HG02623 (cell line): ENCODE data around the gene PMM2.

Experiments used
- ATAC-seq: cut with Tn5 transposase; IDR thresholded peaks from one replicate; pipeline ENCODE4 v1.9.1; 2021; ENCODE audit warnings: moderate library complexity; ENCODE audit not compliant: unreplicated experiment

Gene PMM2

DNA sequence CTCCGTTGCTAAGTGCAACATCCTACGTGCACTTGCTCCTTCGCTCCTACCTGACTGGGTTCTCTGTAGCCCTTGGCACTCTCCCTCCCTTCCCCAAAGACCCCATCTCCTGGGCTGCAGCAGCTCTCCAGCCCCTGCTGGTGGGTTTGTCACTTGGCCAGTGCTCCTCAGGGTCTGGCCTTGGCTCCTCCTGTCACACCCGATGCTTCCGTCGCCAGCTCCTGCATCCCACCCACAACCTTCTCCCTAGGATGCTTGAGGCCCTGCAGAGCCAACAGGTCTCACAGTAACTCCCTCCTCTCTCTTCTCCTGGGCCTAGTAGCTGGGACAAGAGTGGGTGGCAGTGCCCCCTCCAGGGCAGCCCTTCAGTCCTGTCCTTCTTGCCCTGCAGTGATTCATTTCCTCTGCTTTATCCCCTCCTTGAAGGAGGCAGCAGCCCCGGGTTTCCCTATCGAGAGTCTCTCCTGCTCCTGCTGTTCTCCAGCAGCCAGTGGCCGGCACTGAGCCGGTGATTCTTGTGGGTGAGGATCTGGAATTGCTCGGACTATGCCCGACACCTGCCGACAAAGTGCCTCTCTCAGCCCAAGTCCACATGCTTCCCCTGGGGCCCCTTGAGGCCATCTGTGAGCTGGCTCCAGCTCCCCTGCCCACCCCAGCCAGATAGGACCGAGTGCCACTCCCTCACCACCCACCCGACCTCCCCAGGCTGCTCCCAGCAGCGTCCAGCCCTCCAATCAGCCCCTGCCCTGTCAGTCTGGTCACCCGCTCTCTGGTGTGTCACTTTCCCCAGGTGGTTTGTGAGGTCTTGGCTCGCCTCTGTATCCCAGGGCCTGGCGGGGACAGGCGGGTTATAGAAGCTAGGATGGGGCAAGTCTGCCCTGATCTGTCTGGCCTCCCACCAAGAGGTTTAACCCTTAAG, 88.3 kb downstream of the PMM2 start:
- no peak for ATAC-seq

DNA sequence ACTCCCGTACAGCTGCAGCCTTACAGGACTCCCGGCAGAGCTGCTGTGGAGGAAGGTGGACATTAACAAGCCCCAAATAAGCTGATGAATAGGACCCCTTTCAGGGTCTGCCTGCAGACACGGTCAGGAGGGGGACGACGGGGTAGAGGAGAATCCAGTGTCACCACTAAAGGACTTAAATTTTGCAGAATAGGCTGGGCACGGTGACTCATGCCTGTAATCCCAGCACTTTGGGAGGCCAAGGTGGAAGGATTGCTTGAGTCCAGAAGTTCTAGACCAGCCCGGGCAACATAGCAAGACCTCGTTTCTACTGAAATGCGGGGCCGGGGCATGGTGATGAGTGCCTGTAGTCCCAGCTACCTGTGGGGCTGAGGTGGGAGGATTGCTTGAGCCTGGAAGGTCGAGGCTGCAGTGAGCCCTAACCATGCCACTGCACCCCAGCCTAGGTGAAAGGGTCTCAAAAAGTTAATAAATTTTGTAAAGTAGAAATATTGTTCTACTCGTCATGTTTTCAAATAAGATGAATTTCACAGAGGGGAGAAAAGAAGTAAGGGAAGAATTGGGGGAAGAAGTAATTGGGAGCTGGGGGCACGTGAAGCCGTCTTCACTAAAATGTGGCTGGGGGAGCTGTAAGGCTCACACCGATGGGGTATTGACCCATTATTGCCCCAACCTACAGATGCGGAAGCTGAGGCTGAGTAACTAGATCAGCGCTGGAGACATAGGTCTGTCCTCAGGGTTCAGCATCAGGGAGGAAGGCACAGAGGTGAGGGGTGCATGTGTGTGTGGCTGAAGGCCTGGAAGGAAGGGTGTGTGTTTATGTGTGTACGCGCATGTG, 89.2 kb downstream of the PMM2 start:
- no peak for ATAC-seq

GRCh38 chr16:8887431-8887765, 89.8 kb downstream of the PMM2 start:
- ATAC-seq = no peak

GRCh38 chr16:8887952-8888560, 90.4 kb downstream of the PMM2 start:
- no peak for ATAC-seq

GRCh38 chr16:8888951-8889892, 91.6 kb downstream of the PMM2 start:
- no peak for ATAC-seq

GRCh38 chr16:8889893-8890548, 92.4 kb downstream of the PMM2 start:
- no peak for ATAC-seq

- ATAC-seq = no peak
Observed at GRCh38 chr16:8890549-8890921, 92.9 kb downstream of the PMM2 start.

GRCh38 chr16:8892101-8892575, 94.5 kb downstream of the PMM2 start:
- ATAC-seq = peak; percentile 19

DNA sequence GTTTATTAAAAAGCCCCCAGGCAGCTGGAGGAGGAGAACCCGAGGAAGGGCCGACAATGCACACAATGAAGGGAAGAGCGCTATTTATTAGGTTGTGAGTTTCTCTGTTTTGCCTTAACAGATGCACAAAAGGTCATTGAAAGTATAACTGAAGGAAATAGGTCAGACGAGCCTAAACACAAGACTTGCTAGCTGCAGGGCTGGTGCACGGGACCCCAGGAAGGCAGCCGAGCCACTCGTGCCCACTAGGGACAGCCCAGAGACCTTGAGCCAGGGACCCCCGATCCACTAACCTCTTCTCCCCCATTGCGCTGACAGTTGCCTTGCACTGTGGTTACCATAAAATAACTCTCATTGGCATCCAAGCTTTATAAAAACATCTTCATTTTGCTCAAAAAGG, 95.8 kb downstream of the PMM2 start:
- ATAC-seq = no peak

- ATAC-seq = no peak
Observed at GRCh38 chr16:8893976-8894690, 96.5 kb downstream of the PMM2 start.

GRCh38 chr16:8894736-8895334, 97.2 kb downstream of the PMM2 start:
- ATAC-seq = no peak

- no peak for ATAC-seq
Observed at GRCh38 chr16:8898660-8899318, 101.2 kb downstream of the PMM2 start.
